Measurements from ENCODE around the gene CDNF. TPM values are rescaled to one million over a fixed set of nuclear protein-coding genes. Genes with fewer than 3 reads are reported as not detected.
"Not testable (repeated sequence)": the region's sequence is repeated elsewhere in the genome, so short reads cannot be mapped to it uniquely, and the experiment has no call there.

The CDNF gene
- total RNA-seq, 4 donors from 2014 or later: 2.6 to 9.4 (median 3.8) TPM

- WGBS, 2 donors: 73 to 88% methylated on average over 6 of the region's 6 CpGs
- no peak overlapping the region for H3K27ac ChIP-seq
- H3K4me1 ChIP-seq: peaks cover 8 to 30% of the 10 kb centered on the region in 2 donors
- intact Hi-C loops (cut with DNase I): loop anchor here (10.0 kb wide), 1 partner anchor 287 kb away; no protein-coding TSS in a partner anchor
- H3K4me3 ChIP-seq (replicated peaks in 1 of 3): no peak overlapping the region
- TF ChIP-seq CTCF (IDR thresholded peaks at IDR 0.05) (no peak), POLR2A (IDR thresholded peaks at IDR 0.05) (no peak)
- no peak for DNase-seq
- no peaks in the 10 kb centered on the region for H3K9me3 ChIP-seq
- H3K36me3 ChIP-seq: no peaks in the 10 kb centered on the region
- H3K27me3 ChIP-seq: no peaks in the 10 kb centered on the region
These were observed 16.0 kb downstream of the CDNF start for GRCh38 chr10:14821635-14822375.

DNA sequence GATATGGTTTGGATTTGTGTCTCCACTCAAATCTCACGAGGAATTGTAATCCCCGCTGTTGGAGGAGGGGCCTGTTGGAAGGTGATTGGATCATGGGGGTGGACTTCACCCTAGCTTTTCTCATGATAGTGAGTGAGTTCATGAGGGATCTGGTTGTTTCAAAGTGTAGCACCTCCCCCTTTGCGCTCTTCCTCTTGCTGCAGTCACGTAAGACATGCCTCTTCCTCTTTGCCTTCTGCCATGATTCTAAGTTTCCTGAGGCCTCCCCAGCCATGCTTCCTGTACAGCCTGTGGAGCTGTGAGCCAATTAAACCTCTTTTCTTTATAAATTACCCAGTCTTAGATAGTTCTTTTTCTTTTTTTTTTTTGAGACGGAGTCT is 17.1 kb downstream of the CDNF start:
- no peaks in the 10 kb centered on the region for H3K27me3 ChIP-seq
- no peak for DNase-seq
- H3K9me3 ChIP-seq: no peaks in the 10 kb centered on the region
- 92 to 94% methylated on average over 5 of the region's 5 CpGs for WGBS, 2 donors
- H3K4me1 ChIP-seq: peaks cover 8 to 38% of the 10 kb centered on the region in 2 donors
- no peaks in the 10 kb centered on the region for H3K36me3 ChIP-seq
- H3K4me3 ChIP-seq (replicated peaks in 1 of 3): no peak overlapping the region
- peak overlapping the region in 1 of 3 donors; percentile 46 for H3K27ac ChIP-seq
- intact Hi-C loops (cut with DNase I): loop anchor here (10.0 kb wide), 1 partner anchor 286 kb away; no protein-coding TSS in a partner anchor
- TF ChIP-seq POLR2A (IDR thresholded peaks at IDR 0.05) (no peak), CTCF (IDR thresholded peaks at IDR 0.05) (no peak)

DNA sequence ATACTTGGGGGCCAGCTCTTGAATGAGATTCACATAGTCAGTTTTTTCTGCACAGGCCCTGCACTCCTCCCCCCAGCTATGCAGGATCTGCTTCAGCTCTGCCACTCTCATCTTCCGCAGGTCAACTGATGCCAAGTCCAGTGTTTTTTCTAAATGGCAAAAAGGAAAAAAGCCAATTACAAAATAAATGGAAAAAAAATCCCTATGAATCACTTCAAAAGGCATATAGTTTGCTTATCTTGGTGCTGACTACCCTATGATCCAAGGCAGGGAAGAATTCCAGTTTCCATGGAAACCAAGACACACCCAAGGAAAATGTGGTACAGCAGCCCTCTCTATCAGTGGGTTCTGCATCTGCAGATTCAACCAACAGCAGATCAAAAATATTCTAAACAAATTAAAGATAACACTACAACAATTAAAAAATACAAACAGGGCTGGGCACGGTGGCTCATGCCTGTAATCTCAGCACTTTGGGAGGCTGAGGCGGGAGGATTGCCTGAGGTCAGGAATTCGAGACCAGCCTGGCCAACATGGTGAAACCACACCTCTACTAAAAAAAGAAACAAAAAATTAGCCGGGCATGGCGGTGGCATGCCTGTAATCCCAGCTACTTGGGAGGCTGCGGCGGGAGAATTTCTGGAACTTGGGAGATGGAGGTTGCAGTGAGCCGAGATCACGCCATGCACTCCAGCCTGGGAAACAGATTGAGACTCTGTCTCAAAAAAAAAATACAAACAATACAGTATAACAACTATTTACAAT is 17.6 kb downstream of the CDNF start:
- no peak for TF ChIP-seq CTCF (IDR thresholded peaks at IDR 0.05)
- no peak for TF ChIP-seq POLR2A (IDR thresholded peaks at IDR 0.05)
- Histone ChIP-seq H3K36me3 (no peaks in the 10 kb centered on the region), H3K9me3 (no peaks in the 10 kb centered on the region), H3K4me3 (replicated peaks in 1 of 3) (no peak overlapping the region), H3K27me3 (no peaks in the 10 kb centered on the region), H3K27ac (peak overlapping the region in 1 of 3 donors; percentile 78), H3K4me1 (peaks cover 8 to 38% of the 10 kb centered on the region in 2 donors)
- 89 to 95% methylated on average over 10 of the region's 10 CpGs for WGBS, 2 donors
- DNase-seq: no peak
- intact Hi-C loops (cut with DNase I): loop anchor here (10.0 kb wide), 1 partner anchor 285 kb away; no protein-coding TSS in a partner anchor

- DNase-seq: not testable (repeated sequence)
These were observed 21.1 kb downstream of the CDNF start for GRCh38 chr10:14816717-14817116.

DNA sequence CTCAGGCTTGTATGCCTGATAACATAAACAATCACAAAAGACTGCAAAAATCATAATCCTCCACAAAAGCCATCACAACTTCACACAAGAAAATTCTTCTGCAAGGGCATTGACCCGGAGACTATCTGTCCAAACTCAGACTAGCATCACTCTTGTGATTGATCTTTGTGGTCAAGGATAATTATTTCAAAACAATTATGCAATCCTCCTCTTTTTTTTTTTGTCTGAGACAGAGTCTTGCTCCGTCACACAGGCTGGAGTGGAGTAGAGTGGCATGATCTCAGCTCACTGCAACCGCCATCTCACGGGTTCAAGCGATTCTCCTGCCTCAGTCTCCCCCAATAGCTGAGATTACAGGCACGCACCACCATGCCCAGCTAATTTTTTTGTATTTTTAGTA is 22.2 kb downstream of the CDNF start:
- Histone ChIP-seq H3K9me3 (no peaks in the 10 kb centered on the region), H3K4me1 (peaks cover 8 to 36% of the 10 kb centered on the region in 2 donors), H3K27me3 (no peaks in the 10 kb centered on the region), H3K36me3 (no peaks in the 10 kb centered on the region), H3K27ac (no peak overlapping the region), H3K4me3 (replicated peaks in 1 of 3) (no peak overlapping the region)
- intact Hi-C loops (cut with DNase I): no loop called here
- 87 to 91% methylated on average over 6 of the region's 6 CpGs for whole genome bisulfite sequencing, 2 donors
- peak in 1 of 2 donors; percentile 17 for DNase-seq
- no peak for TF ChIP-seq POLR2A (IDR thresholded peaks at IDR 0.05)
- TF ChIP-seq CTCF (IDR thresholded peaks at IDR 0.05): no peak

More at GRCh38 chr10:14816717-14817116, 21.1 kb downstream of the CDNF start:
- H3K9me3 ChIP-seq; H3K36me3 ChIP-seq; intact Hi-C loops (cut with DNase I); H3K27me3 ChIP-seq; H3K4me3 ChIP-seq (replicated peaks in 1 of 3): not testable (repeated sequence)
- WGBS, 2 donors: 98% methylated on average over 7 of the region's 7 CpGs
- Histone ChIP-seq H3K4me1 (peaks cover 8 to 30% of the 10 kb centered on the region in 2 donors), H3K27ac (peak overlapping the region in 2 of 3 donors; percentile 5 to 78)

All from thyroid gland (tissue), 4 donors.